Activated CD8-positive, alpha-beta memory T cell treated with anti-CD3 and anti-CD28 coated beads for 4 hours (primary cell): ENCODE measurements around the gene MS4A8.
"Not testable (repeated sequence)": the region's sequence is repeated elsewhere in the genome, so short reads cannot be mapped to it uniquely, and the experiment has no call there.

Experiments
- DNase-seq, 2 donors: peaks; one replicate each; pipeline ENCODE4 v3.0.0-alpha.2; 2020; ENCODE audit warnings: low read depth in 2 of 2

MS4A8 gene

GRCh38 chr11:60724420-60724819 is 25.0 kb downstream of the MS4A8 start, which contains the start of gene MS4A18:
Gene MS4A18, plus strand, starts transcription at chr11:60724720.
- no peak for DNase-seq

GRCh38 chr11:60725592-60725991 is 26.2 kb downstream of the MS4A8 start:
- DNase-seq: no peak

DNA sequence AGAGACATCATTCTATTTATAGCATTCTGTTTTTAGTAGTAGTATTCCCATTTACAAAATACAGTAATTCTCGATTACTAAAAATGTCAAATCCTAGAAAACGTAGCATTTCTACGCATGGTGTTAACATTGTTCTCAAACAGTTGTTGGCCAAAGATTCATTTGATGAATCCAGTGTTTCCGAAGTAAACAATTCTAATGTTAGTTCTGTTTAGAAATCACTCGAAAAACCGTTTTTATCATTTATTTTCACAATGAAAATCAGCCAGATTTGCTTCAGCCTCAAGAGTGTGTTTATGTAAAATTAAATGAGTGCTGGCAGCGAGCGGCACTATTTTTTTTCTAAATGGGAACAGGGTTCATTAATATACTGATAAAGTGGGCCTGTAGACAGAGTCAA is 32.2 kb downstream of the MS4A8 start:
- DNase-seq: no peak

GRCh38 chr11:60734279-60734678 is 34.9 kb downstream of the MS4A8 start:
- no peak for DNase-seq

DNA sequence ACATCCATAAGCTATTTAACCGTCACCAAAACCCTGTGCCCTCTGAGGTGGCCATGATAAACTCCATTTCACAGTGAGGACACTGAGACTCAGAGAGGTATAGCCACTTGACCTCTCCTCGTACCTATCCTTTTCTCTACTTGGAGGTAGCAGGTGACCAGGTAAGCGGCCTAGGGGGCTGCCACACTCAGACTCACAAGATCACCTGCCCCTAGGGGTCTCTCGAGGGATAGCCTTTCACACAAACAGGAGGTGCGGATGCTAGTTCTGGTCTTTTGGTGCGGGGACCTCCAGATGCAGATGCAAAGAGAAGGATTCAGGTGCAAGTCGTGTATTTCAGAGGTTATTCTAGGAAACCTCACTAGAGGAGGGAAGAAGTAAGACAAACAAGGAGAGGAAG is 39.7 kb downstream of the MS4A8 start:
- DNase-seq: no peak

- DNase-seq: no peak
Measured at GRCh38 chr11:60740573-60740972, 41.2 kb downstream of the MS4A8 start.

- no peak for DNase-seq
Measured at GRCh38 chr11:60741421-60741820, 42.0 kb downstream of the MS4A8 start.

DNA sequence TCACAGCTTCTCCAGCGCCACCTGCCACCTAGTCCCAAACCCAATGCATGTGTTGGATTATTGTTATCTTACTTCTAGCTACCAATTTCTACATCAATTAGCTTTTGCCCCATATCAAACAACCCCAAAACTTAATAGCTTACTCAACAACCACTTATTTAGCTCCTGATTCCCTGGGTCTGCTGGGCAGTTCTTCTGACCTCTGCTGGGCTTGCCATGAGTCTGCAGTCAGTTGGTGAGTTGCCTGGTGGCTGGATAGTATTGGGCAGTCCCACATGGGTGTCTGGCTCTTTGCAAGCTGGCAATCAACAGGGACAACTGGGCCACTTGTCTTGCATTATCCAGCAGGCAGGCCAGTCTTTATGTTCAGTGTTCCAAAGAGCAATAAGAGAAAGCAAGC is 43.6 kb downstream of the MS4A8 start:
- no peak for DNase-seq

- no peak for DNase-seq
Measured at GRCh38 chr11:60744114-60744513, 44.7 kb downstream of the MS4A8 start.

DNA sequence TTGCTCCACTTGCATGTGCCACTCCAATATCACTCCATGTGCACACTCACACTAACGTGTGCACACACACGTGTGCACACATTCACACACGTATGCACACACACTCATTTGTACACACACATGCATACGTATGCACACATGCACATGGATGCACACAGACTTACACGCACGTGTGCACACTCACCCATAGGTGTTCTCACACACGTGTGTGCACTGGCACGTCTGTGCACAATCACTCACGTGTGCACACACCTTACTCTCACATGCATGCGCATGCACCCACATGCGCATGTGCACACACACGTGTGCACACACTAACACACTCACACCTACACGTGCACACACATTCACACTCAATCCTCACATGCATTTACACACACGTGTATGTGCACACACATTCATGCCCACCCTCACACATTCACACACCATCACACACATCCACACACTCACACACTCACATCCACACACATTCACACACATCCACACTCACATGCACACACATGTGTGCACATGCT is 48.0 kb downstream of the MS4A8 start:
- no peak for DNase-seq

GRCh38 chr11:60748225-60748624 is 48.8 kb downstream of the MS4A8 start:
- no peak for DNase-seq

GRCh38 chr11:60748821-60749220 is 49.4 kb downstream of the MS4A8 start:
- DNase-seq: no peak

- DNase-seq: no peak
Measured at GRCh38 chr11:60750911-60751310, 51.5 kb downstream of the MS4A8 start.

- no peak for DNase-seq
Measured at GRCh38 chr11:60753309-60753708, 53.9 kb downstream of the MS4A8 start.

- DNase-seq: no peak
Measured at GRCh38 chr11:60754887-60755286, 55.5 kb downstream of the MS4A8 start.

- no peak for DNase-seq
Measured at GRCh38 chr11:60756307-60757032, 57.1 kb downstream of the MS4A8 start, which contains the start of gene MS4A15. Gene MS4A15, plus strand, starts transcription at chr11:60756867. Its CDS starts 6,867 bp downstream, at chr11:60763734.

DNA sequence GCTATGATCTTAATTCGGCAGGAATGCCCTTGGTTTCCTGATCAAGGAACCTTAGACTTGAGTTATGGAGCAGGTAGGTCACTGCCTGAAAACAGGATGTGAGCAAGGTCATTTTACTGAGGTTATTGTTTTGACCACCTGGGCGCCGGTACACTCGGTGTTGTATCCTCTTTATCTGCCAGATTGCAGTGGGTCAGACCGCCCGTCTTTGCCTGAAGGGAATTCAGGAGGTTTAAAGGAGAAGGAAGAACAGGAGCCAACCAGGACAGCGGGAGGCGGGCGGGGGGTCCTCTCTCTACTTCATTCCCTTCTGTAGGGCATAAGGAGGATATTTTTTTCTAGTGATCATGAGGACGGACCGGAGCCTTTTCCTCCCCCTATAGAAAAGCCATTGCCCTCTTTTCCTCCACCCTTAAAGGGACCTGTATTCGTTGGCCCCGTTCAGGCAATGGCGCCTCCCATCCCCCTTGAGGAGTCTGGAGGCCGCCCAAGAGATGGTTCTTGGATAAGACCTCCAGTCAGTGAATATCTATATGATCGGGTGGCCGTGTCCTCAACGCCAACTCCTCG is 57.9 kb downstream of the MS4A8 start:
- no peak for DNase-seq

DNA sequence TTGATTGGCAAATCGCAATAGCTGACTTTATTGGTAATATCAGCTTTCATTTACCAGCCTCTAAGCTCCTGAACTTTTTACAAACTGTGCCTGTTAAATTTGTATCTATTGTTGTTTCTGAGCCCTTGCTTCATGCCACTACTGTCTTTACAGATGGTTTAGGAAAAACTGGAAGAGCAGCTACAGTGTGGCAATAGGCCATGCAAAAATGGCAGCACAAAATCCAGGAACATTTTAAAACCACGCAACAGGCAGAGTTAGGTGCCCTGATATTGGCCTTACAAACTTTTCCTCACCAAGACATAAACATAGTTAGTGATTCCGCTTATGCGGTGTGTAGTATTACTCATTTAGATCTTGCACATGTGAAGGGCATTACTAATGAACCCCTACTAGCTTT is 59.3 kb downstream of the MS4A8 start:
- not testable (repeated sequence) for DNase-seq

GRCh38 chr11:60759438-60760225 is 60.2 kb downstream of the MS4A8 start:
- not testable (repeated sequence) for DNase-seq

GRCh38 chr11:60761436-60762190 is 62.2 kb downstream of the MS4A8 start:
- DNase-seq: no peak

DNA sequence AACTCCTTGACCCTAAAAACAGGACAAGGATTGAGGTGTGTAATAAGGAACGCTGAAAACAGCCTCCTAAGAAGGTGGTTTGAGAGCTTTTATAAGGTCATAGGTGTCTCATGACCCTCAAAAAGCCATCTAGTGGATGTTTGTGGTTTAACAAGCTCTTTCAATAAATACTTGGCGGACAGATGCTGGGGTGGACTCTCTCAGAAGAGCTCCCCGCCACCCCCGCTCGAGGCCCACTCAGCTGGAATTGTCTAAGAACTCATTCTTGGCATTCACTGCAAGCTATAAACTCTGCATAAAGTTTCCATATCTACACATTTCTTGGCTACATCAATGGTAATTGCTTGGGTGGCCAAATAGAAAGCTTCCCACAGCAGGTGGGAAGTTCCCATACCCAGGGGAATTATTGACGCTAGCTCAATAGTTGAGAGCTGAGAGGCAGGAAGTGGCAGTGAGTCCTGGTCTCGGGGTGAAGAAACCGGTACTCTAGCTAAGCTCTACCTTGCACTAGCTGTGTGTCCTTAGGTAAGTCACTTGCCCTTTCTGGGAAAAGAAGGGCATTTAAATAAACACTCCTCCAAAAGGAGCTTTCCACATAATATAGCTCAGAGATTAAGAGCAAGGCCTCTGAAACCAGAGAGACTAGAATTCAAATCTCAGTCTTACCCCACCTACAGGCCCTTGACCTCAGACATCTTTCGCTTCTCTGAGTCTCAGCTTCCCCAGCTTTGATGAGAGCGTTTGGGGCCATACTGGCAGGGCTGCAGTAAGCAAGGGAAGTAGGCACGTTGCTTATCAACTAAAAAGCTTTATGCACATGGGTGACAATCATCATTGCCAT is 63.7 kb downstream of the MS4A8 start:
- DNase-seq: no peak
